Fibroblast of villous mesenchyme (primary cell): ENCODE results near the gene EFEMP1. TPM values are rescaled to one million over a fixed set of nuclear protein-coding genes. Genes with fewer than 3 reads are reported as not detected.

Source experiments
- DNase-seq: peaks from one replicate; pipeline ENCODE4 v3.0.0-alpha.2; 2010; ENCODE audit warnings: low read depth
- H3K4me3 ChIP-seq: 2 replicates; pipeline ENCODE4 v1.5.1; 2011; ENCODE audit warnings: low read depth, mild to moderate bottlenecking, low read length
- CTCF ChIP-seq: IDR thresholded peaks from 2 replicates; pipeline ENCODE4 v1.5.1; 2012; ENCODE audit warnings: low read depth, mild to moderate bottlenecking, low read length; ENCODE audit not compliant: insufficient read depth
- total RNA-seq: library from RNA; depleted of rRNA; stranded (reverse); fragments of >200 nt; gene quantifications from 2 replicates; pipeline ENCODE4 v1.2.3, GENCODE V29; 2012

The EFEMP1 gene
- 22.9 and 65.1 TPM in 2 replicates for total RNA-seq

DNA sequence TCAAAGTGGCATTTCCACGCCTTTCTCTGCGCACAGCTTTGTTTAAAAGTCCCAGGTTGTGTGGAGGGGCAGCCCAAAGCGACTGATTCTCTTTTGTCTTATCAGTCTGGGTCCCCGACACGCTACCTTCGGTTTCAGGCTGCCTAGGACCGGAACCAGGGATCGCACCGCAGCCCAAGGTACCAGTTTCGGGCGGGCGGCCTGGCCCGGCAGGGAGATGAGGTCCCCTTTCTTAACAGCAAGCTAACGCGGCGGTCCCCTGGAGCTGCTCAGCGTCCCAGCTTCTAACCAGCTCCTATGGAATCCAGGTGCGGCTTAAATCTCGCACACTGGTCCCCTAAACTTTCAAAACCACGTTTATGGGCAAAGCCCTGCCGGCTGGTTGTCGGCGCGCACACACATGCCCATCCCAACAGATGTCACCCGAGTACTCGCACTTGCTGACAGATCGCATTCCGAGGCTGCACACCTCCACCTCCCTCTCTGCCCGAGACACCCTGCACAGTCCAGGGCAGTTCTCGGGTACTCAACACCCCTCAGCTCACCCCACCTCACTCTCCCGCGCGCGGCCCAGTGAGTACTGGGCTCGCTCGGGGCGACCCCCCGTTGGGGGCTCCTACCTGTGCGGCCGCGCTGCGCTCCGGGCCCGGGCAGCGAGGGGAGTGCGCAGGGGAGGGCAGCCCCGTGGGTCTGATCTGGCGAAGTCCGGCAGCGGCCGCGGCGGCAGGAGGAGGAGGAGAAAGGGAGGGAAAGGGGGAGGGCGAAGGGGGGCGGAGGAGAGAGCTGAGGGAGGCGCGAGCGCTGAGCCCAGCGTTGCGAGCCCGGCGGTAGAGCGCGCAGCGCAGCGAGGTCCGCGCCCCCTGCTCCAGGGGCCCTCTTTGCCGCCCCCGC, at the start of gene EFEMP1:
Gene EFEMP1 (minus strand): TSS at position 692 of the 891 bp plus-strand sequence. CDS start 1,342 bp downstream, outside the sequence.
- H3K4me3 ChIP-seq: peak within 1 kb of the TSS; percentile 83
- DNase-seq: peak; percentile 61
- TF ChIP-seq CTCF: no peak

GRCh38 chr2:55970500-55970899, 46.9 kb upstream of the EFEMP1 start:
- no peak for TF ChIP-seq CTCF
- H3K4me3 ChIP-seq: no peak overlapping the region
- DNase-seq: no peak

- no peak for TF ChIP-seq CTCF
- DNase-seq: no peak
- H3K4me3 ChIP-seq: no peak overlapping the region
Observed at GRCh38 chr2:55968941-55969340, 45.4 kb upstream of the EFEMP1 start.

- no peak for TF ChIP-seq CTCF
- DNase-seq: peak; percentile 20
- H3K4me3 ChIP-seq: no peak overlapping the region
Observed at GRCh38 chr2:55966401-55967118, 43.0 kb upstream of the EFEMP1 start.

- no peak overlapping the region for H3K4me3 ChIP-seq
- TF ChIP-seq CTCF: no peak
- peak; percentile 45 for DNase-seq
Observed at GRCh38 chr2:55965966-55966365, 42.4 kb upstream of the EFEMP1 start.

DNA sequence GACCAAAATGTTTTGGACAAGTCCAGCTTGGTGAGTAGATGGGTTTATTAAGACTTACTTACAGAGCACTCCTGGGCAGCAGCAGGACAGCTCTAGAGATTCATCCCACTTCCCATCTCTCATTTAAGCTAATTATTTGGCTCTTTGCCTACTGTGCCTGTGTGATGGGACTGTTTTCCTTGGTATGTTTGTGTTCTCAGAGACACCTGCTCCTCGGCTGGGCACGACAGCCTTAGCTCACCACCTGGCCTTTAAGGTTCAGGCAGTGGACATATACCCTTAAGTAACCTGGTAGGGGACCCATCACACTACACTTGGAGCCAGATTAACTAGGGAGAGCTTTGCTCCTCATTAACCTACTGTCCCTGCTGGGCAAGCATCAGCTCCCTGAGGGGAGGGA, 41.7 kb upstream of the EFEMP1 start:
- DNase-seq: no peak
- TF ChIP-seq CTCF: no peak
- H3K4me3 ChIP-seq: no peak overlapping the region
